Colon (tissue), 2 donors: Measurements from ENCODE around the gene LSM14A.
"Not testable (repeated sequence)": the region's sequence is repeated elsewhere in the genome, so short reads cannot be mapped to it uniquely, and the experiment has no call there.

Source experiments
- FAIRE-seq: peaks from 2 replicates; lab custom pipeline; 2012; peaks lifted over from hg19 to GRCh38; lab: Jason Lieb, UNC
- donor health status: control.
- donor health status: control.

Gene LSM14A

DNA sequence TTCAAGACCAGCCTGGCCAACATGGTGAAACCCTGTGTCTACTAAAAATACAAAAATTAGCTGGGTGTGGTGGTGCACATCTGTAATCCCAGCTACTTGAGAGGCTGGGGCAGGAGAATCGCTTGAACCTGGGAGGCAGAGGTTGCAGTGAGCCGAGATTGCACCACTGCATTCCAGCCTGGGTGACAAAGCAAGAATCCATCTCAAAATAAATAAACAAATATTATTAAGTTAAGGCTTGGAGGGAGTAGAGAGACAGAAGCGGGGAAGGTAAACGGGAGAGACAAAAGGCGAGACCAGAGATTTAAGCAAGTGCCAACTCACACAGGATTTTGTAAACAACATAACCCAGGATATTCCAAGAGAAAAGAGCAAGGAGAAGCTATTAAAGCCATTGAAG is 12.8 kb upstream of the LSM14A start:
- FAIRE-seq: not testable (repeated sequence)

- not testable (repeated sequence) for FAIRE-seq
Observed at GRCh38 chr19:34161902-34162301, 10.4 kb upstream of the LSM14A start.

GRCh38 chr19:34165295-34165738 is 7.0 kb upstream of the LSM14A start:
- FAIRE-seq: no peak

DNA sequence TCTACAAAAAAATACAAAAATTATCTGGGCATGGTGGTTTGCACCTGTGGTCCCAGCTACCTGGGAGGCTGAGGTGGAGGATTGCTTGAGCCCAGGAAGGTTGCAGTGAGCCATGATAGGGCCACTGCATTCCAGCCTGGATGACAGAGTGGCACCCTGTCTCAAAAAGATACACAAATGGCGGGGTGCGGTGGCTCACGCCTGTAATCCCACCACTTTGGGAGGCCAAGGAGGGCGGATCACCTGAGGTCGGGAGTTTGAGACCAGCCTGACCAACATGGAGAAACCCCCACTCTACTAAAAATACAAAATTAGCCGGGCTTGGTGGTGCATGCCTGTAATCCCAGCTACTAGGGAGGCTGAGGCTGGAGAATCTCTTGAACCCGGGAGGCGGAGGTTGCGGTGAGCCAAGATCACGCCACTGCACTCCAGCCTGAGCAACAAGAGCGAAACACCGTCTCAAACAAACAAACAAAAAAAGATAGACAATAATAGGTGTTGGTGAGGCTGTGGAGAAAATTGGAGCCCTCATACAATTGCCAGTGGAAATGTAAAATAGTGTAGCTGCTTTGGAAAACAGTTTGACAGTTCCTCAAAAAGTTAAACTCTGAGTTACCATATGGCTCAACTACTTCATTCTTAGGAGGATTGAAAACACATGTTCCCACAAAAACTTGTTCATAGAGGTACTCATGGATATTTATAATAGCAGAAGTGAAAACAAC is 2.7 kb upstream of the LSM14A start:
- not testable (repeated sequence) for FAIRE-seq

- no peak for FAIRE-seq
Observed at GRCh38 chr19:34171539-34171876, 796 bp upstream of the LSM14A start.

- no peak for FAIRE-seq
Observed at GRCh38 chr19:34172661-34173192, 423 bp downstream of the LSM14A start.

GRCh38 chr19:34173193-34173956 is 1.1 kb downstream of the LSM14A start:
- no peak for FAIRE-seq

DNA sequence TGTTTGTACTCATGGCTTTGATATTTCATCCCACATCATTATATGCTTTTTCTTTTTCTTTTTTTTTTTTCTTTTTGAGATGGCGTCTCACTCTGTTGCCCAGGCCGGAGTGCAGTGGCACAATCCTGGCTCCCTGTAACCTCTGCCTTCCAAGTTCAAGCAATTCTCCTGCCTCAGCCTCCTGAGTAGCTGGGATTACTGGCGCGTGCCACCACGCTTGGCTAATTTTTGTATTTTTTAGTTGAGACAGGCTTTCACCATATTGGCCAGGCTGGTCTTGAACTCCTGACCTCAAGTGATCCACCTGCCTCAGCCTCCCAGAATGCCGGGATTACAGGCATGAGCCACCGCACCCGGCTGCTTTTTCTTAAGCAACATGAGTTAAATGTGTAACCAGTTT is 2.9 kb downstream of the LSM14A start:
- FAIRE-seq: not testable (repeated sequence)

DNA sequence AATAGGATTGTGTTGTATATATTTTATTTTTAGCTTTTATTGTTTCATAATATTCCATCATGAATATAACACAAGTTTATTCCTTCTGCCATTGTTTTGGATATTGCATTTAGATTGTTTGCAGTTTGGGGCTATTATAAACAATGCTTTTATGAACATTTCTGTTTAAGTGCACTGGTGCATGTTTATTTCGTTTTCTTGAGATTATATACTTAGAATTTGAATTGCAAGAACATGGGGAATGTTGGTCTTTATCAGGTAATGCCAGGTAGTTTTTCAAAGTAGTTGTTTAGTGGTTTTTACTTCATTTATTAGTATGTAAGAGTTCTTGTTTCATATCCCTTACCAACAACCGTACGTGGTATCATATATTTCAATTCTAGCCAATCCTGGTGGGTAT is 4.3 kb downstream of the LSM14A start:
- no peak for FAIRE-seq

DNA sequence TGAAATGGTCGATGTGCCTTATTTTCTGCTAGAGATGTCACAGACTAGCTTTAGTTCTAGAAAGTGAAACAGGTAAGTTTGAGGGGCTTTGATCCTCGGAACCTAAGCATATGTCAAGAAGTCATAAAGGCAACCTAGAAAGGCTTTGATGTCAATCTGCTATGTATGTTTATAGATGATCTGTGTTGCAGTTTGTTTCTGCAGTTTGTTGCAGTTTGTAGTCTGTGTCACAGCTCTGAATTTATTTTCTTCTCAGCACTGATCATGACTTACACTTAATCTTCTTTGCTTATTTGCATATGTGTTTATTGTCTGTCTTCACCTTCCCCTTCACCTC is 5.9 kb downstream of the LSM14A start:
- no peak for FAIRE-seq

DNA sequence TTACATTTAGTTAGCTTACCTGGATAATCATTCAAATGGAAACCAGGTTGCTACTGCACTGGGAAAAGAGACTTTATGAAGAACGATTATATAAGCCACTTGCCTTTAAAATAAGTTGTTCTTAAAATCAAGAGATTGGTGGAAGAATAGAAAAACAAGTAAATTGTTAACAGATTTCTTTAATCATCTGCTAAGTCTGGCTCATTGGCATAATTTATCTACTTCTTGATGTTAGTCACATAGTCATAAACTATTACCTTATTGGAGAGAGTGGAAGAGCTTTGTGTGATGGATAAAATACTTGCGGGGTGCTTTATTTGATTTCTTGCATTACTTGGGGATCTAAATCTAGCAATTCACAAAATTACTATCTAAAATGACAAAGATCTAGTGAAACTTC is 6.8 kb downstream of the LSM14A start:
- FAIRE-seq: no peak

DNA sequence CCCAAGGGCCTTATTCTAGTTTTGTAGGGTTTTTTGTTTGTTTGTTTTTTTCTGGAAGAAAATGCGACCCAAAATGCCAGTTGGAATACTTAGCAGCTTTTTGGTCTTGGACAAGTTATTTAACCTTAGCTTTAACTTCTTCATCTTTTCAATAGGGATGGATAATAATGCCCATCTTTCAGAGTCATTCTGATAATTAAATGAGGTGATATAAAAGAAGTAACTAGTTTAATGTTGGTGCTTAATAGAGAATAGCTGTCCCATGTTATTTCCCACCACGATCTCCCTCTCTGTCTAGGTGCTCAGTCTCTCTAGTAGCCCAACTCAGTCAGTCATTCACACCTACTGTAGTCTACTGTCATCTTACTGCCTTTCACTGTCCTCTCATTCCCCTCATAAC is 8.0 kb downstream of the LSM14A start:
- no peak for FAIRE-seq

DNA sequence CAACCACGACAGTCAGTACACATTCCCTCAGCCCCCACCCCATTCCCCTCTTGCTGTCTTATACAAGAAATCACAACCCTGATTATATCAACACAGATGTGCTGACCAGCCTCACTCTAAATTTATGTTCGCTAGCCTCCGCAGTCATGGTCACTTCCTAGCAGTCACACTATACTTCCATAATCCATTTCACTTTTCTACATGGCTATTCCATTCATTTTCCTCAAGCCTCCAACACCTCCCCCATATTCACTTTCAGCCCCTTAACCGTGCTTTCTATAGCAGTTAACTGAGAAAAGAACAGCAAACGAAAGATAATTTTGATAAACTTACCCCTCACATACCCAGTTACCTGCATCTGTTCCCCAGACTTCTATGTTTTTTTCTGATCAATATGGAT is 8.4 kb downstream of the LSM14A start:
- no peak for FAIRE-seq

DNA sequence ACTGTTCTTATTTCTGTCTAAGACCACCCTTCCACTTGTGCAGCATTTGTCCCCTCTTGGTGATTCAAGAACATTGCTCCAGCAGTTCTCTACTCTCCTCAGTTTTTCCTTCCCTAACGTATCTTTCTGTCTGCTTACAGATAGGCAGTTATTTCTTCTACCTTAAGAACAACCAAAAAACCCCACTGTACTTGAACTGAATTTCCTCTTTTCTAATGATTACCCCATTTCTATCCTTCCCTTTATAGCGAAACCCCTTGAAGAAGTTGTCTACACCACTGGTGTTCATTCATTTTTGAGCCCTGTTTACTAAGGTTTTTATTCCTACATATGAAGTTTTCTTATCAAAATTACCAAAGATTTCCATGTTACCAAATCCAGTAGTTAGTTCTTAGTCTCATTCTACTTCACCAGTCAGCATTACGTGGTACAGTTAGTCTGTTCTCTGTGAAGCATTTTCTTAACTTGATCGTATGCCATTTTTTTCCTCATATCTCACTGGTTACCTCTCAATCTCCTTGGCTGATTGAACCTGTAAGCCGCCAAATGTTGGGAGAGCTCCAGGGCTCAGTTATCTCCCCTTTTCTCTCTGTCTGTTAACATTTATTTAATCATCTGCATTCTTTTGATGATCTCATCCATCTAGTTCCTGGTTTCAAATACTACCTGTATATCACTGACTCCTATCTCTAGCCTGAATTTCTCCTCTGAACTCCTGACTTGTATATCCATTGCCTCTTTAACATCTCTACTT is 9.0 kb downstream of the LSM14A start:
- FAIRE-seq: no peak

- no peak for FAIRE-seq
Observed at GRCh38 chr19:34182125-34182524, 9.8 kb downstream of the LSM14A start.

DNA sequence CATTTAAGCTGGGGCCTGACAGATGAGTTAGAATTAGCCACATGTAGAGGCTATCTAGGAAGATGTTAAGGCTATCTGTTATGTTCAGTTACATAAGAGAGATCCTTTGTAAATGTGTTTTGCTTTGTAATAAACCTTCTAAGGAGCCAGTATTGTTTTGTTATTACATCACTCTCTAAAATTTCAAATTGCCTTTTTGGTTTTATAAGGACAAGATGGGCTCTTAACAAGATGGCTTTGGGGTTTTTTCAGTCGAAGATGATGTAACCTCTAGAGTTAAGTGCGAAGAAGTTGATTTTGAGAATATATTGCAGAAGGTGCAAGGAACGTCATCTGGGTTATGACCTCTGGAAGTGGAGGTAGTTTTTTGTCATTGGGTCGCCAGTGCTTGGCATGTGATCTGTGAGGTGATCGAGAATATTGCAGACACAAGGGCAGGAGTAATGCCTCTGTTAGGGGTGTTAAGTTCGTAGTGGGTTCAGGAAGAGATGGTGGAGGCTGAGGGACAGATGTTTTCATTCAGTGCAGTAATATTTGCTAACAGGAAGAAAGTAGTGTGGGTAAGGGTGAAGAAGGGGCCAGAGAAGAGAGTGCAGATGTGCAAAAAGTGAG is 12.7 kb downstream of the LSM14A start:
- FAIRE-seq: no peak

- FAIRE-seq: no peak
Observed at GRCh38 chr19:34186205-34186604, 13.9 kb downstream of the LSM14A start.

GRCh38 chr19:34187011-34187410 is 14.7 kb downstream of the LSM14A start:
- no peak for FAIRE-seq

DNA sequence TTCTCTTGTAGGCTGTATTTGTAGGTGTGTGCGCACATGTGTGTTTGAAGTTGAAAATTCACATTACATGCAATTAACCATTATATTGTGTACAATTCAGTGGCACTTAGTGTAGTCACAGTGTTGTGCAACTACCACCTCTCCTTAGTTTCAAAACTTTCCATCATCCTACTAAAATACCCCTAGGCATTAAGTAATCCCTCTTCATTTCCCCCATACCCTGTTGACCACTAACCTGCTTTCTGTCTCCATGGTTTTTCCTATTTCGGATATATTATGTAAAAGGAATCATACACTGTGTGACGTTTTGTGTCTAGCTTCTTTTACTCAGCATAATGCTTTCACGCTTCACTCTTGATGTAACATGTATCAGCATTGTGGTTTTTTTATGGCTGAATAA is 16.1 kb downstream of the LSM14A start:
- no peak for FAIRE-seq

DNA sequence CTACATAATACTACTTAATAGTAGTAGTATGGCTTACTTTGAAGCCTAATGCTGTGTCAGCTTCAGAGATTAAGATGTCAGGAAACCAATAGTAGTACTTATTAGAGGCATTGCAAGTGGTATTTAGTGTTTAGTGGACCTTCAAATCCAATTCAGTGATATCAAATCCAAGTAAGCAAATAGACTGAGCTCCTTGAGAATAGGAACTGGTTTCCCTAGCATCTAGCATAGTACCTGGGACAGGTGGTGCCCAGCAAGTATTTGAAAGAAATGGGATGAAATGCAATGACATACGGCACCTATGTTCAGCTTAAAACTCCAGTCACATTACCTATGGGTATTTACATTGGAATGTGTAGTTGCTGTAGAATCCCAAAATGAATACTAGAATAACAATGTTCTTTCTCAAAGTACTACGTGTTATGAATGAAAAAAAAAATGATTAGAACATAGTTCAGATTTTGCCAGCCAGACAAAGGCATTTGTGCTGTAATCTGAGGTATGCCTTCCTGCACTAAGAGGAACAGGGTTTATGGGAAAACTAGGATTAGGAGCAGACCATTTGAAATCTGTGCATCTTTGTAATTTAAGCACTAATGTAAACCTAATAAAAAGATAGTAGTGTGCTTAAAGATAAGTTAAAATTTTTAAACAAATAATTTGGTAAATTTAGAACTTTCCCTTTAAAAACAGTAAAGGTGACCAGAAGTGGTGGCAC is 17.1 kb downstream of the LSM14A start:
- FAIRE-seq: no peak

GRCh38 chr19:34189917-34190425 is 17.7 kb downstream of the LSM14A start:
- no peak for FAIRE-seq
